Stomach smooth muscle (tissue), 2 donors: ENCODE results near the gene PLXNA4.

Experiments used
- H3K27ac ChIP-seq: one replicate; pipeline ENCODE4 v1.7.0; 2013; ENCODE audit warnings: mild to moderate bottlenecking, low read length, inconsistent platforms
- H3K27me3 ChIP-seq, 2 donors: one replicate each; pipeline ENCODE4 v1.7.0; 2013; ENCODE audit warnings: low read length in 2 of 2; ENCODE audit not compliant: insufficient read depth in 2 of 2, control insufficient read depth in 1 of 2
- H3K36me3 ChIP-seq, 2 donors: one replicate each; pipeline ENCODE4 v1.7.0; 2013; ENCODE audit warnings: low read length in 2 of 2; ENCODE audit not compliant: control insufficient read depth in 2 of 2, insufficient read depth in 2 of 2
- H3K4me1 ChIP-seq: one replicate; pipeline ENCODE4 v1.7.0; 2013; ENCODE audit warnings: low read length; ENCODE audit not compliant: control insufficient read depth, insufficient read depth
- H3K4me3 ChIP-seq, 2 donors: one replicate each; pipeline ENCODE4 v1.7.0; 2013; ENCODE audit warnings: low read length in 2 of 2
- H3K9ac ChIP-seq, 2 donors: one replicate each; pipeline ENCODE4 v1.7.0; 2013; ENCODE audit warnings: low read length in 2 of 2, mild to moderate bottlenecking in 1 of 2
- H3K9me3 ChIP-seq, 2 donors: one replicate each; pipeline ENCODE4 v1.7.0; 2013; ENCODE audit warnings: low read length in 2 of 2; ENCODE audit not compliant: control insufficient read depth in 2 of 2
- donor health status: healthy.
- donor health status: Pancreatic carcinoma.

PLXNA4 gene

DNA sequence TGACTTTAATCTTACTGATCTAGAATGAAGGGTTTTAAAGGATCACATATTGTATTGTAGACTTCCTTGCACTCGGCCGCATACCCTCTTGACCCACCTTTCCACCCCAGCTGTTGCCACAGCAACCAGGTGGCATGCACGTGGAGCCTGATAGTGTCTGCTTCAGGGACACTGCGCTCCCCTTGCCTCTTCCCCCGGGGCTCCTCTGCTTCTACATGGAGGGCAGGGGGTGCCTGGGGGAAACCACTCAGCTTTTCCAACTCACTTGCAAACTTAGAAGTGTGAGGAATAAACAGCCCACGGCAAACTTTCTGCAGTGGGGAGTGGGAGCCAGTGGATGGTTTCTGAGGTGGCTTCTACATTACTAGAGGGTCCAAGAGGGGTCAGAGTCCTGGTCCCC, 458.6 kb downstream of the PLXNA4 start:
- H3K4me3 ChIP-seq, result no peak overlapping the region
- no peak overlapping the region for H3K27ac ChIP-seq
- no peaks in the 10 kb centered on the region for H3K27me3 ChIP-seq
- H3K9ac ChIP-seq, result no peak overlapping the region
- no peaks in the 10 kb centered on the region for H3K9me3 ChIP-seq
- no peaks in the 10 kb centered on the region for H3K4me1 ChIP-seq
- H3K36me3 ChIP-seq, result no peaks in the 10 kb centered on the region

DNA sequence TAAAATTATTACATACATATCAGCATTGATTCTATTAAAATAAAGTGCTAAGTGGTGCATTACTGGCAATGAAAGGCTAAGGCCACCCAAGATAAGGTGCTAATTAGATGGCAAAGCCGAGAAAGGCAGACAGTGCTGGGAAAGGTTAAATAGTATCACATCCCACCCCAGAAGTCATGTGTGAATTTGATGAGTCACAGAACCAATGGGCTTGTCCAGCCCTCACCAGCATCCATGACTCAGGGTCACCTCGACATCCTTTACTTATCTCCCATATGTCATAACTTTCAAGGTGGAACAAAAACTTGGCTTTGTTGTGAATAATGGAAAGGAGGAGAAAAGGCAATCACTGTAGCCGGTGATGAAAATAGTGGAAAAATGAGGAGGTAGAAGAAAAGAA, 459.1 kb downstream of the PLXNA4 start:
- no peaks in the 10 kb centered on the region for H3K9me3 ChIP-seq
- no peak overlapping the region for H3K9ac ChIP-seq
- no peak overlapping the region for H3K4me3 ChIP-seq
- no peak overlapping the region for H3K27ac ChIP-seq
- no peaks in the 10 kb centered on the region for H3K4me1 ChIP-seq
- no peaks in the 10 kb centered on the region for H3K27me3 ChIP-seq
- H3K36me3 ChIP-seq, result no peaks in the 10 kb centered on the region

DNA sequence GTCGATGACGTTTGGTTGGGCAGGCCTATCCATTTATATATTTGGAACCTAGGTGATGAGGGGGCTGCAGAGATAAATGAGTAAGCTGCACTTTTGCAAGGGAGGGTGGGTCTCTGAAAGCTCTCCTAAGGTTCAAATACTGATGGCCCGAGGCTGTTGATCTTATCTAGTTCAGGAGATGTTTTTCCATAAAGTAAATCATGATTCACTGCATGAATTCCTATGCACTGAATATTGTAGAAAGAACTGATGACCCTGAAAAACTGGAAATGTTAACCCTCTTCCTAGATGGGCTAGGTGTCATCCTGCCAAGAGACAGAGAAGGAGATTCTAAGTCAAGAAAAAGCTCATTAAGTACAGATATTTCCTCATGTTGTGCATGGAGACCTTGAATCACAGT, 459.9 kb downstream of the PLXNA4 start:
- Histone ChIP-seq H3K27ac (no peak overlapping the region), H3K36me3 (no peaks in the 10 kb centered on the region), H3K4me3 (no peak overlapping the region), H3K4me1 (no peaks in the 10 kb centered on the region), H3K27me3 (no peaks in the 10 kb centered on the region), H3K9me3 (no peaks in the 10 kb centered on the region), H3K9ac (no peak overlapping the region)

- Histone ChIP-seq H3K27me3 (no peaks in the 10 kb centered on the region), H3K27ac (no peak overlapping the region), H3K9me3 (no peaks in the 10 kb centered on the region)
These were observed 460.5 kb downstream of the PLXNA4 start for GRCh38 chr7:132115758-132116157.

GRCh38 chr7:132115028-132115427, 461.2 kb downstream of the PLXNA4 start:
- Histone ChIP-seq H3K9ac (no peak overlapping the region), H3K36me3 (no peaks in the 10 kb centered on the region), H3K27ac (no peak overlapping the region), H3K4me3 (no peak overlapping the region), H3K27me3 (no peaks in the 10 kb centered on the region), H3K4me1 (no peaks in the 10 kb centered on the region), H3K9me3 (no peaks in the 10 kb centered on the region)

More at GRCh38 chr7:132115758-132116157, 460.5 kb downstream of the PLXNA4 start:
- Histone ChIP-seq H3K36me3 (no peaks in the 10 kb centered on the region), H3K9ac (no peak overlapping the region), H3K4me3 (no peak overlapping the region), H3K4me1 (no peaks in the 10 kb centered on the region)

GRCh38 chr7:132114411-132114810, 461.9 kb downstream of the PLXNA4 start:
- H3K36me3 ChIP-seq, result no peaks in the 10 kb centered on the region
- no peak overlapping the region for H3K9ac ChIP-seq
- no peak overlapping the region for H3K27ac ChIP-seq
- H3K9me3 ChIP-seq, result no peaks in the 10 kb centered on the region
- H3K27me3 ChIP-seq, result no peaks in the 10 kb centered on the region
- H3K4me1 ChIP-seq, result no peaks in the 10 kb centered on the region
- no peak overlapping the region for H3K4me3 ChIP-seq

- Histone ChIP-seq H3K27ac (no peak overlapping the region), H3K9ac (no peak overlapping the region), H3K9me3 (no peaks in the 10 kb centered on the region), H3K4me1 (no peaks in the 10 kb centered on the region), H3K36me3 (no peaks in the 10 kb centered on the region), H3K4me3 (no peak overlapping the region), H3K27me3 (no peaks in the 10 kb centered on the region)
These were observed 462.5 kb downstream of the PLXNA4 start for GRCh38 chr7:132113536-132114371.

DNA sequence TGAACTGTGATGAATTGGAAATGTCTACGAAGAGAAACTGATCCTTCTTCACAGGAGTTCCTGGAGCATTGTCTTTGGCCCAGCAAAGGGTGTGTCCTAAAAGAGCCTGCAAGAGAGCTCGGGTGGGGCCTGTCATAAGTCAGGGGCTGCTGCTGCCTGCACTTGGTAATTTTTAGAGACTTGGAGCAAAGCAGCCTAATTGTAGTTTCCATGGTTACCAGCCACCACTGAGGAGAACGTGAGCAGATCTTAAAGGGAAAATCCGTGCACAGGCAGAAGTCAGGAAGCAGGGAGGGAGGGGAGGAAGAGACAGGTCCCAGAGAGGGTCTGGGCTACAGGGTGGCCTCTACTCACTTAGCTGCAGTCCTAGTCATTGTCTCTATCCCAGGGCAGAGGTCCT, 463.6 kb downstream of the PLXNA4 start:
- no peak overlapping the region for H3K9ac ChIP-seq
- H3K9me3 ChIP-seq, result no peaks in the 10 kb centered on the region
- no peak overlapping the region for H3K4me3 ChIP-seq
- H3K27me3 ChIP-seq, result no peaks in the 10 kb centered on the region
- no peak overlapping the region for H3K27ac ChIP-seq
- no peaks in the 10 kb centered on the region for H3K36me3 ChIP-seq
- H3K4me1 ChIP-seq, result no peaks in the 10 kb centered on the region

- Histone ChIP-seq H3K36me3 (no peaks in the 10 kb centered on the region), H3K4me1 (no peaks in the 10 kb centered on the region), H3K27ac (no peak overlapping the region), H3K9ac (no peak overlapping the region), H3K27me3 (no peaks in the 10 kb centered on the region), H3K9me3 (no peaks in the 10 kb centered on the region), H3K4me3 (no peak overlapping the region)
These were observed 464.2 kb downstream of the PLXNA4 start for GRCh38 chr7:132112106-132112505.

GRCh38 chr7:132110692-132111091, 465.6 kb downstream of the PLXNA4 start:
- no peak overlapping the region for H3K27ac ChIP-seq
- H3K4me1 ChIP-seq, result no peaks in the 10 kb centered on the region
- H3K36me3 ChIP-seq, result no peaks in the 10 kb centered on the region
- no peaks in the 10 kb centered on the region for H3K9me3 ChIP-seq
- H3K9ac ChIP-seq, result no peak overlapping the region
- H3K4me3 ChIP-seq, result no peak overlapping the region
- H3K27me3 ChIP-seq, result no peaks in the 10 kb centered on the region

GRCh38 chr7:132109769-132110168, 466.5 kb downstream of the PLXNA4 start:
- Histone ChIP-seq H3K27ac (no peak overlapping the region), H3K9ac (no peak overlapping the region), H3K9me3 (no peaks in the 10 kb centered on the region), H3K36me3 (no peaks in the 10 kb centered on the region), H3K27me3 (no peaks in the 10 kb centered on the region), H3K4me3 (no peak overlapping the region), H3K4me1 (no peaks in the 10 kb centered on the region)
